Measurements from ENCODE around the gene KRTAP10-11.
"Not testable (repeated sequence)": the region's sequence is repeated elsewhere in the genome, so short reads cannot be mapped to it uniquely, and the experiment has no call there.

DNA sequence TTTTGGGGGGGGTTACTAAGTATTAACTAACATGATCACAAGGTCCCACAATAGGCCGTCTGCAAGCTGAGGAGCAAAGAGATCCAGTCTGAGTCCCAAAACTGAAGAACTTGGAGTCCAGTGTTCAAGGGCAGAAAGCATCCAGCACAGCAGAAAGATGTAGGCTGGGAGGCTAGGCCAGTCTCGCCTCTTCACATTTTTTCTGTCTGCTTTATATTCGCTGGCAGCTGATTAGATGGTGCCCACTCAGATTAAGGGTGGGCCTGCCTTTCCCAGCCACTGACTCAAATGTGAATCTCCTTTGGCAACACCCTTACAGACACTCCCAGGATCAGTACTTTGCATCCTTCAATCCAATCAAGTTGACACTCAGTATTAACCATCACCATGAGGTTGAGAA lies 43.5 kb downstream of the KRTAP10-11 start:
- TF ChIP-seq CTCF (conservative IDR thresholded peaks at IDR 0.05; ENCODE audit: low read length); EZH2phosphoT487 (IDR thresholded peaks at IDR 0.05; ENCODE audit: borderline replicate concordance, low read depth, low read length): not testable (repeated sequence)
